K562 (cell line): Measurements from ENCODE around the gene DNMT1. TPM values are rescaled to one million over a fixed set of nuclear protein-coding genes. Genes with fewer than 3 reads are reported as not detected.

ENCODE experiments used
- ATAC-seq: fragments of 200-7000 bp; cut with Tn5 transposase; 3 replicates; pipeline ENCODE4 v1.9.1; 2020; ENCODE audit warnings: moderate library complexity
- BruUV-seq: library from RNA; stranded (reverse); fragments of 400-500 nt; replicated peaks from 2 replicates; lab custom pipeline; 2021; lab: Mats Ljungman, UMichigan
- CTCF ChIA-PET: fragments of 300-600 bp; formaldehyde crosslinking; extraction: SDS; loops from one replicate; lab custom pipeline; 2021; ENCODE audit warnings: low intra/inter-chr PET ratio; lab: Yijun Ruan, JAX
- POLR2A ChIA-PET: fragments of 300-600, 350-650 bp; sonication (Branson Sonifier 250); formaldehyde crosslinking; extraction: SDS; loops from one replicate; lab custom pipeline; 2021; ENCODE audit warnings: antibody characterized with exemption, inconsistent platforms; lab: Yijun Ruan, JAX
- DNase-seq, 4 experiments: peaks; one replicate each; pipeline versions ENCODE4 v3.0.0 to v3.0.0-alpha.2; 2011 to 2018; ENCODE audit warnings: low spot score in 3 of 4, mixed read lengths in 3 of 4; ENCODE audit errors: extremely low read depth in 1 of 4
- FAIRE-seq: peaks from 2 replicates; lab custom pipeline; 2011; peaks lifted over from hg19 to GRCh38; lab: Jason Lieb, UNC
- H2AFZ ChIP-seq: 2 replicates; pipeline ENCODE4 v1.6.0; 2011; ENCODE audit warnings: low read depth, low read length, control low read depth, inconsistent platforms
- H3K27ac ChIP-seq: fragments of 200-600 bp; 3 replicates; pipeline ENCODE4 v1.8.0; 2011; ENCODE audit warnings: low read depth, mild to moderate bottlenecking, control low read depth, inconsistent platforms, low read length, moderate library complexity, mixed read lengths; ENCODE audit errors: extremely low read depth
- H3K27me3 ChIP-seq, 2 experiments: fragments of 300-600 bp in 1 of 2; 2 replicates in 1 of 2; 3 replicates in 1 of 2; pipeline versions ENCODE4 v1.6.0 to v1.8.0; 2011; ENCODE audit warnings: inconsistent platforms in 2 of 2, low read length in 2 of 2, mild to moderate bottlenecking in 1 of 2, mixed read lengths in 1 of 2, moderate library complexity in 1 of 2; ENCODE audit not compliant: control insufficient read depth in 2 of 2, insufficient read depth in 2 of 2
- H3K36me3 ChIP-seq: fragments of 300-600 bp; 3 replicates; pipeline ENCODE4 v1.8.0; 2011; ENCODE audit warnings: mild to moderate bottlenecking, low read length, inconsistent platforms; ENCODE audit not compliant: control insufficient read depth, insufficient read depth
- H3K4me1 ChIP-seq, 2 experiments: fragments of 200-600 bp in 1 of 2; replicated peaks in 1 of 2; 2 replicates in 1 of 2; 3 replicates in 1 of 2; pipeline versions ENCODE4 v1.5.1 to v1.8.0; 2011; ENCODE audit warnings: inconsistent platforms in 2 of 2, low read length in 2 of 2, mild to moderate bottlenecking in 1 of 2, mixed read lengths in 1 of 2, moderate library complexity in 1 of 2; ENCODE audit not compliant: control insufficient read depth in 2 of 2, insufficient read depth in 2 of 2
- H3K4me2 ChIP-seq: 2 replicates; pipeline ENCODE4 v1.6.1; 2011; ENCODE audit warnings: low read length, control low read depth, inconsistent platforms, mixed read lengths; ENCODE audit not compliant: insufficient read depth
- H3K4me3 ChIP-seq: fragments of 200-600 bp; sonication (generic), shearing (Covaris generic); 2 replicates; pipeline ENCODE4 v1.5.1; 2016; ENCODE audit warnings: control low read depth, inconsistent platforms
- H3K79me2 ChIP-seq: fragments of 200-600 bp; 3 replicates; pipeline ENCODE4 v1.8.0; 2011; ENCODE audit warnings: low read length, inconsistent platforms; ENCODE audit not compliant: control insufficient read depth, insufficient read depth
- H3K9ac ChIP-seq, 2 experiments: 2 replicates each; pipeline versions ENCODE4 v1.6.0 to v1.6.1; 2011; ENCODE audit warnings: low read depth in 2 of 2, low read length in 2 of 2, control low read depth in 1 of 2, inconsistent platforms in 1 of 2, mild to moderate bottlenecking in 1 of 2, mixed read lengths in 1 of 2; ENCODE audit not compliant: insufficient read depth in 1 of 2
- H3K9me1 ChIP-seq: one replicate; pipeline ENCODE4 v1.6.0; 2011; ENCODE audit warnings: inconsistent platforms, mild to moderate bottlenecking, low read length, moderate library complexity; ENCODE audit not compliant: control insufficient read depth, insufficient read depth
- H3K9me3 ChIP-seq: replicated peaks from 2 replicates; pipeline ENCODE4 v1.5.1; 2011; ENCODE audit warnings: low read depth, low read length, inconsistent platforms; ENCODE audit not compliant: control insufficient read depth, insufficient read depth
- H4K20me1 ChIP-seq: replicated peaks from 2 replicates; pipeline ENCODE4 v1.6.1; 2011; ENCODE audit warnings: low read length, inconsistent platforms, mixed read lengths; ENCODE audit not compliant: control insufficient read depth, insufficient read depth
- CEBPB ChIP-seq: fragments of 450-650 bp; IDR thresholded peaks from 2 replicates; pipeline ENCODE4 v1.6.1; 2016; ENCODE audit warnings: missing genetic modification characterization, missing compliant biosample characterization
- GABPB1 ChIP-seq: sonication (generic); formaldehyde crosslinking; IDR thresholded peaks from 2 replicates; pipeline ENCODE4 v1.8.0; 2022; ENCODE audit warnings: mild to moderate bottlenecking, missing genetic modification reagents
- HDAC1 ChIP-seq, 2 experiments: fragments of 450-650 bp; IDR thresholded peaks; 2 replicates each; pipeline ENCODE4 v1.6.1; 2016 to 2017; ENCODE audit warnings: inconsistent platforms in 1 of 2, mild to moderate bottlenecking in 1 of 2, moderate library complexity in 1 of 2
- MBD1 ChIP-seq: fragments of 250-450 bp; sonication (Bioruptor Pico); IDR thresholded peaks from 2 replicates; pipeline ENCODE4 v1.8.0; 2022; ENCODE audit warnings: inconsistent platforms
- SNAPC5 ChIP-seq: fragments of 250-450 bp; sonication (Bioruptor Pico); IDR thresholded peaks from 2 replicates; pipeline ENCODE4 v1.8.0; 2021; ENCODE audit warnings: moderate library complexity, mild to moderate bottlenecking, inconsistent platforms
- SRSF7 ChIP-seq: fragments of 200-400 bp; formaldehyde crosslinking; optimal IDR thresholded peaks from 2 replicates; pipeline ENCODE3; 2017; ENCODE audit warnings: mild to moderate bottlenecking, low read depth, low read length
- TBP ChIP-seq: optimal IDR thresholded peaks from 2 replicates; pipeline ENCODE3; 2011; ENCODE audit warnings: low read depth, low read length, improper control_type of control experiment
- ZNF263 ChIP-seq: sonication (generic); formaldehyde crosslinking; IDR thresholded peaks from 2 replicates; pipeline ENCODE4 v1.8.0; 2022; ENCODE audit warnings: mild to moderate bottlenecking, missing genetic modification reagents, borderline replicate concordance
- WGBS: fragments of 100-300 bp; shearing (Covaris generic); methylation state at CpG from one replicate; pipeline ENCODE4 v1.1.6; 2016; ENCODE audit warnings: low coverage, mixed read lengths; ENCODE audit not compliant: insufficient coverage; ENCODE audit errors: missing lambda C conversion rate; 5-methylcytosine and 5-hydroxymethylcytosine counted together
- in situ Hi-C: fragments of 300-500 bp; cut with MboI; formaldehyde crosslinking; loops from 4 replicates; pipeline ENCODE4 v1.15.0; 2018; ENCODE audit warnings: inconsistent platforms, mixed read lengths
- intact Hi-C: fragments of 100-400 bp; cut with micrococcal nuclease; formaldehyde crosslinking; loops from 2 replicates; pipeline ENCODE4 v1.14.2; 2022
- polyA plus RNA-seq, 8 experiments: library from polyadenylated mRNA; depleted of rRNA in 4 of 8; stranded (reverse) in 5 of 8; unstranded in 3 of 8; fragments of >200 nt; fragmentation: Nextera tagmentation in 2 of 8; fragmentation: Illumina TruSeq in 1 of 8; extraction: Ambion mirVana in 2 of 8; extraction: Trizol in 1 of 8; gene quantifications; 2 replicates each; pipeline versions ENCODE4 v1.2.1 to v1.2.3, GENCODE V29; 2011 to 2014; ENCODE audit warnings: inconsistent platforms in 1 of 8, missing spikeins in 1 of 8
- total RNA-seq, 7 experiments: library from RNA; depleted of rRNA in 6 of 7; stranded (reverse); fragments of >200 nt in 6 of 7; fragmentation: Illumina TruSeq in 2 of 7; extraction: Trizol in 2 of 7; gene quantifications; 2 replicates each; pipeline versions ENCODE4 v1.2.1 to v1.2.3, GENCODE V29; 2011 to 2021; ENCODE audit warnings: low replicate concordance in 1 of 7

Gene DNMT1
- total and polyA plus RNA-seq, 9 of the 15 experiments (the other 6 are each of a cell fraction or from before 2014, with no cell fraction given): 80.1 to 271 (median 121) TPM

- intact Hi-C loops (no loop called here), in situ Hi-C loops (no loop called here)
- CTCF ChIA-PET: no interaction called here
- no peaks in the 10 kb centered on the region for H4K20me1 ChIP-seq
- H3K9me1 ChIP-seq: no peaks in the 10 kb centered on the region
- H3K9me3 ChIP-seq: no peaks in the 10 kb centered on the region
- H3K36me3 ChIP-seq: no peaks in the 10 kb centered on the region
- no peak for TF ChIP-seq SNAPC5
- TF ChIP-seq GABPB1 (CRISPR knock-in tag): peak; percentile 11
- TF ChIP-seq TBP: peak; percentile 5
- 0 out of 2 replicates have a peak, but pooled peaks have one; percentile 1 for TF ChIP-seq ZNF263
- TF ChIP-seq SRSF7: no peak
- 0 out of 2 replicates have a peak, but pooled peaks have one; percentile 59 for TF ChIP-seq MBD1 (CRISPR knock-in tag)
- 0 out of 4 replicates have a peak, but pooled peaks of 1 of the 2 experiments have one; percentile 22 for TF ChIP-seq HDAC1 (IDR thresholded peaks at IDR 0.05)
- peak; percentile 41; the same call in 1 of the 2 replicates for TF ChIP-seq CEBPB (tag)
- H3K79me2 ChIP-seq: no peaks in the 10 kb centered on the region
- BruUV-seq: no TSS peak
- DNase-seq: no peak
- H3K27ac ChIP-seq: no peak overlapping the region
- peaks cover 24 to 46% of the 10 kb centered on the region in 2 experiments for H3K4me1 ChIP-seq
- no peak for FAIRE-seq
- POLR2A ChIA-PET: interaction anchor here (0.6 to 2.8 kb wide), 11 partner anchors 11 to 360 kb away, joined by 3 to 19 read pairs (median 5); partner anchors contain the start of genes P2RY11 and PPAN
- peak overlapping the region; percentile 74 for H3K4me2 ChIP-seq
- no peak for ATAC-seq
- 14% methylated on average over 7 of the region's 7 CpGs for WGBS
- no peaks in the 10 kb centered on the region for H3K27me3 ChIP-seq
- H3K4me3 ChIP-seq: peak overlapping the region; percentile 9; the same call in 1 of the 2 replicates
- H3K9ac ChIP-seq: peak overlapping the region; percentile 35 to 91
- peak overlapping the region; percentile 90 for H2AFZ ChIP-seq
Measured at GRCh38 chr19:10095622-10095947, 99.2 kb downstream of the DNMT1 start.
